ENCODE data around the gene SOAT2. TPM values are rescaled to one million over a fixed set of nuclear protein-coding genes. Genes with fewer than 3 reads are reported as not detected.

SOAT2 gene
- polyA plus RNA-seq, 1 experiment = not detected

DNA sequence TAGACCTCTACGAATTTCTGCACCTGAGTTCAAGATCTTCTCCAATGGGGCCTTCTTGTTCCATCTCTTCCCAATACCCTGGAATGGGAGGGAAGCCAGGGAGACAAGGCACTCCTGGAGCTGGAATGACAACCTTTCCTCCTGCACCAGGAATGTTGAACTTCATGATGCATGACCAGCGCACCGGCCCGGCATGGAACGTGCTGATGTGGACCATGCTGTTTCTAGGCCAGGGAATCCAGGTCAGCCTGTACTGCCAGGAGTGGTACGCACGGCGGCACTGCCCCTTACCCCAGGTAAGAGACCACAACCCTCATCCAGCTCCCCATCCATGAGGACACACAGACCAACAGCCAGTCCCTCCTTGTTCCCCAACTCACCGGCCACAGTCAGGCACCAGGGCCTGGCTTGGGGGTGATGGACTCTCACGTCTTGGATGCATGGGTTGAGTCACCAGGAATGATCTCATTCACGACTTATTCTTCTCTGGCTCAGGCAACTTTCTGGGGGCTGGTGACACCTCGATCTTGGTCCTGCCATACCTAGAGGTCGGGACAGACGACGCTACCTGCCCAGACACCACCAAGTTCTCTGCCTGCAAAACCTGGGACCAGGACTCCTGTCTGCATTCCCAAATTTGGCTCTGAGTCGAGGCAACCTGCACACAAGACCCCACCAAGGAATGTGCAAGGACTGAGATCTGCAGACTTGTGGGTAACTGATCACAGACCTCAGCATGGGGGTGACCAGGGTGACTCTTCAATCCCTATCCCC lies 20.5 kb downstream of the SOAT2 start:
- ChIA-PET CTCF (no interaction called here), POLR2A (no interaction called here)
- TF ChIP-seq, protein P1, sequence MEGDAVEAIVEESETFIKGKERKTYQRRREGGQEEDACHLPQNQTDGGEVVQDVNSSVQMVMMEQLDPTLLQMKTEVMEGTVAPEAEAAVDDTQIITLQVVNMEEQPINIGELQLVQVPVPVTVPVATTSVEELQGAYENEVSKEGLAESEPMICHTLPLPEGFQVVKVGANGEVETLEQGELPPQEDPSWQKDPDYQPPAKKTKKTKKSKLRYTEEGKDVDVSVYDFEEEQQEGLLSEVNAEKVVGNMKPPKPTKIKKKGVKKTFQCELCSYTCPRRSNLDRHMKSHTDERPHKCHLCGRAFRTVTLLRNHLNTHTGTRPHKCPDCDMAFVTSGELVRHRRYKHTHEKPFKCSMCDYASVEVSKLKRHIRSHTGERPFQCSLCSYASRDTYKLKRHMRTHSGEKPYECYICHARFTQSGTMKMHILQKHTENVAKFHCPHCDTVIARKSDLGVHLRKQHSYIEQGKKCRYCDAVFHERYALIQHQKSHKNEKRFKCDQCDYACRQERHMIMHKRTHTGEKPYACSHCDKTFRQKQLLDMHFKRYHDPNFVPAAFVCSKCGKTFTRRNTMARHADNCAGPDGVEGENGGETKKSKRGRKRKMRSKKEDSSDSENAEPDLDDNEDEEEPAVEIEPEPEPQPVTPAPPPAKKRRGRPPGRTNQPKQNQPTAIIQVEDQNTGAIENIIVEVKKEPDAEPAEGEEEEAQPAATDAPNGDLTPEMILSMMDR (IDR thresholded peaks at IDR 0.05; ENCODE audit: low read depth, low read length) = no peak
- H3K27me3 ChIP-seq (ENCODE audit: control insufficient read depth, insufficient read depth, low read length) = peaks cover 2% of the 10 kb centered on the region
- DNase-seq (ENCODE audit: low read depth, low spot score) = no peak
- no peak overlapping the region for H3K27ac ChIP-seq (ENCODE audit: low read depth, low read length)
- H3K9me3 ChIP-seq (ENCODE audit: control insufficient read depth, insufficient read depth, low read length) = no peaks in the 10 kb centered on the region; the same call in 1 of the 2 replicates
- H3K4me3 ChIP-seq (ENCODE audit: low read depth, low read length) = no peak overlapping the region

DNA sequence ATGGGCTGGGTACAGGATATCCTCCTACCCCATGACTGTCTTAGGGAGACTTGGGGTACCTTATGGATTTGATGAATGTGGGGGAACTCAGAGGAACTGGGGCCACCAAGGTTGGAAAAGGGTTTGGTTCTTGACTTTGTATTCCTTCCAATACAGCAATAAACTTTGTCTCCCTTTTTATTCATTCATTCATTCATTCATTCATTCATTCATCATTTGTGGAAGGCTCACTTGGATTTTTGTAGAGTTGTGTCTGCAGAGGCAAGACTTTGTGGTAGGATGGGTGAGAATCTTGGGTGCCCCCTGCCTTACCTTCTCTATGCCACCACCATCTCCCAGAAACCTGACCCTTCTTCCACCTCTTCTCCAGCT lies 21.1 kb downstream of the SOAT2 start:
- Histone ChIP-seq H3K4me3 (ENCODE audit: low read depth, low read length) (no peak overlapping the region), H3K27ac (ENCODE audit: low read depth, low read length) (no peak overlapping the region), H3K27me3 (ENCODE audit: control insufficient read depth, insufficient read depth, low read length) (peaks cover 6% of the 10 kb centered on the region), H3K9me3 (ENCODE audit: control insufficient read depth, insufficient read depth, low read length) (no peaks in the 10 kb centered on the region; the same call in 1 of the 2 replicates)
- ChIA-PET CTCF (no interaction called here), POLR2A (no interaction called here)
- no peak for DNase-seq (ENCODE audit: low read depth, low spot score)
- TF ChIP-seq, protein P1 (IDR thresholded peaks at IDR 0.05; ENCODE audit: low read depth, low read length) = no peak

DNA sequence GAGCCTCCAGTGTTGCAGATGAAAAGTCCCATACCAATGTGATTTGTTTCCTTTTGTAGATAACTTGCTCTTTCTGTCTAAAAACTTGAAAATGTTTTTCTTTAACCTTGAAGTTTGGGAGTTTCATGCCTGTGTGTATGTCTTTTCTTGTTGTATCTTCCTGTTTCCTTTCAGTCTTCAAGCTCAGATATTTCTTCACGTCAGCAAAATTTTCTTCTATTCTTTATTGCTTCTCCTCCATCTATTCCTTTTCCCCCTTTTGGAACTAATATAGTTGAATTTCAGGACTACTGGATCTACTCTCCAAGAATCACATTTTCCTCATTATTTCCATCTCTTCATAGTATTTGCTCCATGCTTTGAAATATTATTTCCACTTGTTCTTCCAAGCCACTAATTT lies 23.9 kb downstream of the SOAT2 start:
- DNase-seq (ENCODE audit: low read depth, low spot score) = no peak
- H3K4me3 ChIP-seq (ENCODE audit: low read depth, low read length) = no peak overlapping the region
- H3K27ac ChIP-seq (ENCODE audit: low read depth, low read length) = no peak overlapping the region
- TF ChIP-seq, protein P1 (IDR thresholded peaks at IDR 0.05; ENCODE audit: low read depth, low read length) = no peak
- ChIA-PET POLR2A (no interaction called here), CTCF (interaction anchor here (0.6 to 2.2 kb wide), 3 partner anchors 32 to 139 kb away, joined by 3 to 9 read pairs (median 3); no protein-coding TSS in a partner anchor)
- no peaks in the 10 kb centered on the region; the same call in 1 of the 2 replicates for H3K9me3 ChIP-seq (ENCODE audit: control insufficient read depth, insufficient read depth, low read length)
- H3K27me3 ChIP-seq (ENCODE audit: control insufficient read depth, insufficient read depth, low read length) = peaks cover 8% of the 10 kb centered on the region

DNA sequence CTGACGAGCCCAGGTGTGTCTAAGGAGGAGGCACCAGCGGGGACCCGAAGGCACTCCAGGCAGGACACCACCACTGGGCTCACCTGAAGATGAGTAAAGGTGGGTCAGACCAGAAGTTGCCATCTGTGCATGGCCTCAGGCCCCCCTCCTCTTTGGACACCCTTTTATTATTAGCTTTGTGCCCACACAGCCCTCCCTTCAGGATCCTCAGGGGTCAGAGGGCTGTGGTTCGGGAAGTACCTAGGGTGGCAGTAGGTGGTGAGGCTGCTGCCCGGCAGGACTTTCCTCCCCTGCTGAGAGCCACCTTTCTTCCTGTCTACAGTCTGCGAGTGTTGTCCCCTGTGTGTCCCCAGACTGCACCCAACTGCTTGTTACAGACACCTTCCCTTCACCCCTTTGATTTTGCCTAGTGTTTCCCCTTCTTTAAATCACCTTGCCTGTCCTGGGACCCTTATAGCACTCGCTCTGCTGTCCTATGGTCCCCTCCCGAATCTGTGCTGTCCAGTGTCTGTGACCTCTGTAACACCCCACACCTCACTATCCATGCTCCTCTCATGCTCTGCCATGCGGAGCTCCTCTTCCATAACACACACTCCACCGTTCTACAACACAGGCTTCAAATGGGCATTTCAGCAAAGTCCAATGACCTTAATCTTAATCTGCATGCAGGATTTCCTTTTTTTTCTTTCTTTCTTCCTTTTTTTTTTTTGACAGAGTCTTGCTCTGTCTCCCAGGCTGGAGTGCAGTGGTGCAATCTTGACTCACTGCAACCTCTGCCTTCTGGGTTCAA lies 25.7 kb downstream of the SOAT2 start:
- H3K27me3 ChIP-seq (ENCODE audit: control insufficient read depth, insufficient read depth, low read length) = peaks cover 8% of the 10 kb centered on the region
- H3K27ac ChIP-seq (ENCODE audit: low read depth, low read length) = no peak overlapping the region
- CTCF ChIA-PET = interaction anchor here (2.2 kb wide), 1 partner anchor 31 kb away, joined by 9 read pairs; no protein-coding TSS in a partner anchor
- no peak overlapping the region for H3K4me3 ChIP-seq (ENCODE audit: low read depth, low read length)
- POLR2A ChIA-PET = no interaction called here
- H3K9me3 ChIP-seq (ENCODE audit: control insufficient read depth, insufficient read depth, low read length) = no peaks in the 10 kb centered on the region
- no peak for DNase-seq (ENCODE audit: low read depth, low spot score)
- TF ChIP-seq, protein P1 (IDR thresholded peaks at IDR 0.05; ENCODE audit: low read depth, low read length) = no peak

DNA sequence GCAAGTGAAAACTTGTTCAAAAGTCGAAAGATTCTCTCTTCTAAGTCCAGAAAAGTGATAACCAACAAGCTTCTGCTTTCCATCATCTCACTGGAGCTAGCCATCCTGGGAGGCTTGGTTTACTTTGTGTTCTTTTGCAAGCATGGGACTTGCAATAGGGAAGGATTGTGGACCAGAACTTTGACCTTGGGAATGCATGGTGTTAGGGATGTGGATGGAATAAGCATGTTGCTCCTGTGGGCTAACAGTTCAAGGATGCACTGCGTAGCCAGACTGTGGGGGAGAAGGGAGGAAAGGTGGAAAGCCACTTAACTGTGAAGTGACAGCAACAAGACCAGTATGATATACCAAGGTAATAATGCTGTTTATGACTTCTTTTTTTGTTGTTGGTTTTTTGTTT lies 28.6 kb downstream of the SOAT2 start:
- TF ChIP-seq, protein P1 (IDR thresholded peaks at IDR 0.05; ENCODE audit: low read depth, low read length) = no peak
- DNase-seq (ENCODE audit: low read depth, low spot score) = no peak
- ChIA-PET CTCF (interaction anchor here (0.9 kb wide), 1 partner anchor 28 kb away, joined by 4 read pairs; no protein-coding TSS in a partner anchor), POLR2A (no interaction called here)
- H3K4me3 ChIP-seq (ENCODE audit: low read depth, low read length) = no peak overlapping the region
- H3K27me3 ChIP-seq (ENCODE audit: control insufficient read depth, insufficient read depth, low read length) = peaks cover 8% of the 10 kb centered on the region
- peaks cover 4% of the 10 kb centered on the region for H3K9me3 ChIP-seq (ENCODE audit: control insufficient read depth, insufficient read depth, low read length)
- H3K27ac ChIP-seq (ENCODE audit: low read depth, low read length) = no peak overlapping the region
